Endodermal cell (in vitro differentiated cells): ENCODE results near the gene HS6ST1. TPM values are rescaled to one million over a fixed set of nuclear protein-coding genes. Genes with fewer than 3 reads are reported as not detected.
"Not testable (repeated sequence)": the region's sequence is repeated elsewhere in the genome, so short reads cannot be mapped to it uniquely, and the experiment has no call there.

ENCODE experiments used
- DNase-seq: peaks from one replicate; pipeline ENCODE4 v3.0.0-alpha.2; 2017
- H3K27ac ChIP-seq: 2 replicates; pipeline ENCODE4 v1.5.1; 2013; ENCODE audit warnings: mild to moderate bottlenecking, low read depth, low read length, moderate library complexity
- H3K27me3 ChIP-seq: 2 replicates; pipeline ENCODE4 v1.6.1; 2013; ENCODE audit warnings: mild to moderate bottlenecking, low read length, moderate library complexity; ENCODE audit not compliant: insufficient read depth, control insufficient read depth, poor library complexity, severe bottlenecking
- H3K36me3 ChIP-seq: 2 replicates; pipeline ENCODE4 v1.7.0; 2013; ENCODE audit warnings: mild to moderate bottlenecking, low read length, moderate library complexity; ENCODE audit not compliant: control insufficient read depth, insufficient read depth
- H3K4me1 ChIP-seq: one replicate; pipeline ENCODE4 v1.7.0; 2013; ENCODE audit warnings: low read length; ENCODE audit not compliant: control insufficient read depth, insufficient read depth
- H3K4me3 ChIP-seq: 2 replicates; pipeline ENCODE4 v1.5.1; 2013; ENCODE audit warnings: mild to moderate bottlenecking, low read length, moderate library complexity
- H3K9ac ChIP-seq: 2 replicates; pipeline ENCODE4 v1.6.1; 2013; ENCODE audit warnings: mild to moderate bottlenecking, low read length, moderate library complexity; ENCODE audit not compliant: poor library complexity, severe bottlenecking; ENCODE audit errors: extremely low read depth
- H3K9me3 ChIP-seq: 2 replicates; pipeline ENCODE4 v1.6.1; 2013; ENCODE audit warnings: mild to moderate bottlenecking, low read length, moderate library complexity; ENCODE audit not compliant: control insufficient read depth
- H3K27ac Mint-ChIP-seq: 2 replicates; pipeline ENCODE4 v1.8.0; 2020; ENCODE audit warnings: mixed read lengths
- H3K27me3 Mint-ChIP-seq: 2 replicates; pipeline ENCODE4 v1.8.0; 2021; ENCODE audit warnings: mild to moderate bottlenecking, mixed read lengths; ENCODE audit not compliant: insufficient read depth
- H3K36me3 Mint-ChIP-seq: 2 replicates; pipeline ENCODE4 v1.8.0; 2020; ENCODE audit warnings: low read depth, mixed read lengths
- H3K4me1 Mint-ChIP-seq: 2 replicates; pipeline ENCODE4 v1.8.0; 2020; ENCODE audit warnings: mixed read lengths
- H3K4me3 Mint-ChIP-seq: 2 replicates; pipeline ENCODE4 v1.8.0; 2020; ENCODE audit warnings: mild to moderate bottlenecking, moderate library complexity, mixed read lengths
- H3K9me3 Mint-ChIP-seq: 2 replicates; pipeline ENCODE4 v1.8.0; 2020; ENCODE audit warnings: mild to moderate bottlenecking, mixed read lengths
- WGBS, 2 experiments: methylation state at CpG; one replicate each; pipeline versions ENCODE4 v1.1.5 to v1.1.7; 2013; ENCODE audit warnings: missing lambda C conversion rate in 2 of 2, mixed read lengths in 1 of 2; ENCODE audit not compliant: insufficient coverage in 1 of 2, insufficient read length in 1 of 2; 5-methylcytosine and 5-hydroxymethylcytosine counted together
- total RNA-seq, 2 donors: library from RNA; stranded (reverse); fragmentation: NEBNext Ultra II Directional in 1 of 2; extraction: Animal tissue kit (Norgen Biotek cat#: 25700) in 1 of 2; gene quantifications; 2 replicates in 1 of 2; 3 replicates in 1 of 2; pipeline ENCODE4 v1.2.1, GENCODE V29; 2021
- TF ChIP-seq, protein P1 (sequence below): fragments of 200-600 bp; sonication (generic); conservative IDR thresholded peaks from 2 replicates; pipeline ENCODE4 v1.5.0; 2021; ENCODE audit warnings: antibody characterized with exemption, mild to moderate bottlenecking

HS6ST1 gene
- total RNA-seq, 2 donors from 2014 or later: 93.0 to 106 TPM

DNA sequence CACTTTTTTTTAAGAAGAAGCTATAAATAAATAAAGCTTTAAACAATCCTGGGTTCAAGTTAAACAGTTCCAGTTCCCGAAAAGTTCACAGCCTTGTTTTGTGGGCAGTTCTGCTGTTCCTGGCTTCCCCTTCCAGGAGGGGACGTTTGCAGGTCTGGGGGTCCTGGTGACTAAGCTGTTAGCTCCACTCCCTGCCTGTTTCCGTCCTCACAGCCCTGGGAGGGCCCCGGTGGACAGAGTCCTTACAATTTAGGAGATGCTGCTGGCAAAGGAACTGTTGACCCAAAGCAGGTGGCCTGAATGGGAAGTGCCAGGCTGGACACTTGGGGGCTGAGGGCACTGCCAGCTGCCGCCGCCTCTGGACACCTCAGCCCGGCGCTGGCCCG, 53.1 kb downstream of the HS6ST1 start:
- H3K9ac ChIP-seq, H3K27ac Mint-ChIP-seq, H3K27me3 ChIP-seq, H3K9me3 ChIP-seq, H3K27ac ChIP-seq, H3K27me3 Mint-ChIP-seq, H3K9me3 Mint-ChIP-seq, H3K4me3 Mint-ChIP-seq, H3K4me3 ChIP-seq: not testable (repeated sequence)
- peaks cover 12% of the 10 kb centered on the region for H3K4me1 ChIP-seq
- 97% methylated on average over 3 of the region's 9 CpGs; no CpG with 5 or more reads in 1 of the 2 experiments for WGBS, 2 experiments
- Mint-ChIP-seq H3K36me3 (peaks cover 17% of the 10 kb centered on the region), H3K4me1 (peaks cover 13% of the 10 kb centered on the region)
- peaks cover 16% of the 10 kb centered on the region for H3K36me3 ChIP-seq
- DNase-seq: peak; percentile 13

DNA sequence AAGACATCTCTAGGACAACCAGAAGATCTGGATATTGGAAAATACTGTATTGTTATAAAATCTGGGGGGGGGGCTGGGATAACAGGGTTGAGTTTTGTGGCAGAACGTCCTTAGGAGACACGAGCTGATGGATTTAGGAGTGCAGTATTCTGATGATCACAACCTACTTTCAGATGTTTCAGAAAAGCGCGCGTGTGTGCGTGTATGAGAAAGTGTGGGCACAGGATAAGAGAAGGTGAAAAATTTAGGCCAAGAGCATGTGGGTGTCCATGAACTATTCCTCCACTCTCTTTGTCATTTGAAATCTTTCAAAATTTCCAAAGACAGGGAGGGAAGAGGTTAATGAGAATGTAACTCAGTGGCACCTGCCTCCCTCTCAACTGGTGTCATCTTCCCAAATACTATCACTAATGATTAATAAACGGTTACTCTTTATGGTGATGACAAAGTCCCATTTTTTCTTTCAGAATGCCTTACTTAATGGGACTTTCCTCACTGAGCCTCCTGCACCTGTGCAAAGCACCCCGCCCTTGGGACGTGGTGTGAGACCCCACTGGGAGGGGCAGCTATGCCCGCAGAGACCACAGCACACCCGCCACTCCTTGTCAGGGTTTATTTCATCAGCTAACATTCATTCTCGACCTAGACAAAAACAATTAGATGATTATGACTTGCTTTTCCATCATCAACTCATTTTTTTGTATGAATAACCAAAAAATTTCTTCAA, 53.6 kb downstream of the HS6ST1 start:
- no peaks in the 10 kb centered on the region for H3K9me3 ChIP-seq
- no peak overlapping the region for H3K27ac Mint-ChIP-seq
- 96 to 97% methylated on average over 9 to 12 of the region's 12 CpGs for WGBS, 2 experiments

DNA sequence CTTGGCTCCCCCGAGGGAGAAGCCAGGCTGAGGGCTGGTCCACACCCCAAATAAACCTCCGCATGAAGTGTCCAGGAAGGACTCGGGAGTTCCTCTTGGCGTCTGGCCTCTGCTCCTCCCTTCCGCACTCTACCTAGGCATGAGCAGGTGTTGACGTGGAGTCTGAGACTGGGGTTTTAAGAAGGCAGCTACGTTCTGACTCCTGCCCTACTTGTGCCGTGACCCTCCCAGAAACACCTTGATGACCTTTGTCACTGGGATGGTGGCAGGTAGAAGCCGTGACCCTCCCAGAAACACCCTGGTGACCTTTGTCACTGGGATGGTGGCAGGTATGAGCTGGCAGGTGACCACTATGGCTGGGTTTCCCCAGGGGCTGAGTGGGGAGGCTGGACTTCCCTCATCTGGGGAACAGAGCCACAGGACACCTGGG, 54.8 kb downstream of the HS6ST1 start:
- Histone ChIP-seq H3K9ac (no peak overlapping the region), H3K27me3 (no peaks in the 10 kb centered on the region), H3K4me3 (no peak overlapping the region), H3K9me3 (no peaks in the 10 kb centered on the region), H3K4me1 (peaks cover 15% of the 10 kb centered on the region), H3K36me3 (peaks cover 10% of the 10 kb centered on the region), H3K27ac (no peak overlapping the region)
- no peaks in the 10 kb centered on the region for H3K27me3 Mint-ChIP-seq
- H3K9me3 Mint-ChIP-seq: peaks cover 5% of the 10 kb centered on the region
- H3K36me3 Mint-ChIP-seq: peaks cover 16% of the 10 kb centered on the region
- no peak overlapping the region for H3K4me3 Mint-ChIP-seq
- TF ChIP-seq, protein P1, sequence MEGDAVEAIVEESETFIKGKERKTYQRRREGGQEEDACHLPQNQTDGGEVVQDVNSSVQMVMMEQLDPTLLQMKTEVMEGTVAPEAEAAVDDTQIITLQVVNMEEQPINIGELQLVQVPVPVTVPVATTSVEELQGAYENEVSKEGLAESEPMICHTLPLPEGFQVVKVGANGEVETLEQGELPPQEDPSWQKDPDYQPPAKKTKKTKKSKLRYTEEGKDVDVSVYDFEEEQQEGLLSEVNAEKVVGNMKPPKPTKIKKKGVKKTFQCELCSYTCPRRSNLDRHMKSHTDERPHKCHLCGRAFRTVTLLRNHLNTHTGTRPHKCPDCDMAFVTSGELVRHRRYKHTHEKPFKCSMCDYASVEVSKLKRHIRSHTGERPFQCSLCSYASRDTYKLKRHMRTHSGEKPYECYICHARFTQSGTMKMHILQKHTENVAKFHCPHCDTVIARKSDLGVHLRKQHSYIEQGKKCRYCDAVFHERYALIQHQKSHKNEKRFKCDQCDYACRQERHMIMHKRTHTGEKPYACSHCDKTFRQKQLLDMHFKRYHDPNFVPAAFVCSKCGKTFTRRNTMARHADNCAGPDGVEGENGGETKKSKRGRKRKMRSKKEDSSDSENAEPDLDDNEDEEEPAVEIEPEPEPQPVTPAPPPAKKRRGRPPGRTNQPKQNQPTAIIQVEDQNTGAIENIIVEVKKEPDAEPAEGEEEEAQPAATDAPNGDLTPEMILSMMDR: no peak
- peaks cover 17% of the 10 kb centered on the region for H3K4me1 Mint-ChIP-seq
- peak; percentile 50 for DNase-seq
- 96 to 100% methylated on average over 6 to 9 of the region's 9 CpGs for WGBS, 2 experiments
- H3K27ac Mint-ChIP-seq: no peak overlapping the region

More for the DNA sequence above, 53.6 kb downstream of the HS6ST1 start:
- Mint-ChIP-seq H3K36me3 (peaks cover 17% of the 10 kb centered on the region), H3K9me3 (peaks cover 5% of the 10 kb centered on the region), H3K4me3 (no peak overlapping the region), H3K4me1 (peaks cover 17% of the 10 kb centered on the region), H3K27me3 (no peaks in the 10 kb centered on the region)
- peak; percentile 25 for DNase-seq
- TF ChIP-seq, protein P1: no peak
- Histone ChIP-seq H3K4me3 (no peak overlapping the region), H3K9ac (no peak overlapping the region), H3K4me1 (peaks cover 15% of the 10 kb centered on the region), H3K36me3 (peaks cover 14% of the 10 kb centered on the region), H3K27ac (no peak overlapping the region), H3K27me3 (no peaks in the 10 kb centered on the region)
